ENCODE data around the gene DLGAP1. TPM values are rescaled to one million over a fixed set of nuclear protein-coding genes. Genes with fewer than 3 reads are reported as not detected.

Gene DLGAP1
- total RNA-seq, 4 donors from 2014 or later, result 1.2 to 1.4 (median 1.4) TPM

DNA sequence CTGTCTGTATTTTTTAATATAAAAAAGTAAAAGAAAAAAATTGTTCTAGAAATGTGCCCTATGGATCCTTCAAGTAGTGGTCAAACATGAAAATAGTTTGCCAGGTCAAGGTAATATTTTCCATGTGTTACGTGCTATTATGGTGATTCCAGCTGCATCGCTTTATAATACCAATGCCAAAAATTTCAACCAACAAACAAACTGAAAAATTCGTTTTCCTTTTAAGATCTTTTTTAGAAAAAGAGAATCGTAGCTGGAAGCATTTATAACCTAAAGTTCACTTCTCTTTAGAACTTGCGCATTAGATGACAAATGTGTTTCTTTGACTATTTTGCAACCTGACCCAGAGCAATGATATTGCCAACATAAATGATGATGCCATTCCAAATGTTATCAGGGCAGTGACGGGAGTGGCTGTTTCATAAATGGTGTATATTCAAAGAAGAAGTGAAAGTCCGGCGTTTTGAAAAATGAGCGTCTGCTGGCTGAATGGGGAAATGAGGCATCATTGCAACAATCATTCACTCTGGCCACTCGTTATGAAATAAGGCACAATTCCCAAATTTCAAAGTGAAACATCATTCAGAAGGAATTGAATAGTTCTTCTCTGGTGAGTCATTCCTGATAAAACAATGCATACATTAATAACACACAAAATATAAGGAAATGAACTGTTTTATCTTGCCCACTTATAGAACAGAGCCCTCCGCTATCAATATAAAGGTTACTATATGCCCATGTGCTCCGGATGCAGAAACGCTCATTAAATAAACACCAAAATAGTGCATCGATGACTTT lies 707.7 kb downstream of the DLGAP1 start:
- intact Hi-C loops (cut with DNase I), result no loop called here
- TF ChIP-seq EP300 (IDR thresholded peaks at IDR 0.05) (no peak), POLR2A (IDR thresholded peaks at IDR 0.05; ENCODE audit: low read depth) (no peak), POLR2AphosphoS5 (IDR thresholded peaks at IDR 0.05) (no peak), CTCF (IDR thresholded peaks at IDR 0.05) (no peak)
- DNase-seq (ENCODE audit: extremely low spot score), result no peak
- no peak overlapping the region for H3K27ac ChIP-seq (replicated peaks in 1 of 4)
- H3K9me3 ChIP-seq, result no peaks in the 10 kb centered on the region
- no peak overlapping the region for H3K4me3 ChIP-seq
- no peaks in the 10 kb centered on the region for H3K36me3 ChIP-seq
- WGBS, result 70% methylated on average over 14 of the region's 14 CpGs
- no peaks in the 10 kb centered on the region for H3K27me3 ChIP-seq
- H3K4me1 ChIP-seq, result no peaks in the 10 kb centered on the region

DNA sequence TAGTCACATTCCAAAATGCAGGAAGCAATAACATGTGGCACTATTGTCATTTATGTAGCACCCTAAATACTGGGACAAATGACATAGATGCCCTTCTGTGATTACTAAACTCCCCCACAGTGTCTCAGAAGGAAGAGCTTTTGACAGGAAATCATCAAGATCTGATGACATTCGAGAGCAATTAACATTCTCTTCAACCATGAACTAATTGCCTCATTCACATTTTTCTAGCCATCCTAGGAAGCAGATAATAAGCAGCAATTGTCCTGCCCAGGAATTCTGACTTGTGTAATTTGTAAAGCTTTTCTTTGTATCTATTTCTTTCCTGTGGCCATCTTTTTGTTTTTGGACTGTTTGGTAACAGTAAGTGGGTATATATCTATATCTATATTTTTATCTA lies 712.6 kb downstream of the DLGAP1 start:
- H3K9me3 ChIP-seq, result no peaks in the 10 kb centered on the region
- H3K36me3 ChIP-seq, result no peaks in the 10 kb centered on the region
- no peak overlapping the region for H3K4me3 ChIP-seq
- WGBS, result 68% methylated on average over 1 of the region's 1 CpG
- TF ChIP-seq EP300 (IDR thresholded peaks at IDR 0.05), result no peak
- TF ChIP-seq POLR2AphosphoS5 (IDR thresholded peaks at IDR 0.05), result no peak
- TF ChIP-seq POLR2A (IDR thresholded peaks at IDR 0.05; ENCODE audit: low read depth), result no peak
- no peak overlapping the region for H3K27ac ChIP-seq (replicated peaks in 1 of 4)
- intact Hi-C loops (cut with DNase I), result no loop called here
- no peaks in the 10 kb centered on the region for H3K4me1 ChIP-seq
- H3K27me3 ChIP-seq, result no peaks in the 10 kb centered on the region
- no peak for DNase-seq (ENCODE audit: extremely low spot score)

DNA sequence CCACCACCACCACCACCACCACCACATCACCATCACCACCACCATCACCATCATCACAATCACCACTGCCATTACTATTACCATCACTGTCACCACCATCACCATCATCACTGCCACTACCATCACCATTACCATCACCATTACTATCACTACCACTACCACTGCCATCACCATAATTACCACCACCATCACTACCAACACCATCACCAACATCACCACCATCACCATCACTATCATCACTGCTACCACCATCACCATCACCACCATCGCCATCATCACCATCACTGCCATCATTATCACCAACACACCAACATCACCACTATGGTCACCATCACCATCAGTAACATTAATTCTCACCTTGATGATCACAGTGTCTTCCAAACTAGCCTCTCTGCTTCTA lies 713.8 kb downstream of the DLGAP1 start:
- Histone ChIP-seq H3K36me3 (no peaks in the 10 kb centered on the region), H3K4me3 (no peak overlapping the region), H3K9me3 (no peaks in the 10 kb centered on the region), H3K27me3 (no peaks in the 10 kb centered on the region), H3K4me1 (no peaks in the 10 kb centered on the region), H3K27ac (replicated peaks in 1 of 4) (no peak overlapping the region)
- intact Hi-C loops (cut with DNase I), result no loop called here
- DNase-seq (ENCODE audit: extremely low spot score), result no peak
- 96% methylated on average over 1 of the region's 1 CpG for WGBS
- TF ChIP-seq CTCF (IDR thresholded peaks at IDR 0.05), result no peak
- TF ChIP-seq POLR2A (IDR thresholded peaks at IDR 0.05; ENCODE audit: low read depth), result no peak
- TF ChIP-seq POLR2AphosphoS5 (IDR thresholded peaks at IDR 0.05), result no peak
- no peak for TF ChIP-seq EP300 (IDR thresholded peaks at IDR 0.05)

DNA sequence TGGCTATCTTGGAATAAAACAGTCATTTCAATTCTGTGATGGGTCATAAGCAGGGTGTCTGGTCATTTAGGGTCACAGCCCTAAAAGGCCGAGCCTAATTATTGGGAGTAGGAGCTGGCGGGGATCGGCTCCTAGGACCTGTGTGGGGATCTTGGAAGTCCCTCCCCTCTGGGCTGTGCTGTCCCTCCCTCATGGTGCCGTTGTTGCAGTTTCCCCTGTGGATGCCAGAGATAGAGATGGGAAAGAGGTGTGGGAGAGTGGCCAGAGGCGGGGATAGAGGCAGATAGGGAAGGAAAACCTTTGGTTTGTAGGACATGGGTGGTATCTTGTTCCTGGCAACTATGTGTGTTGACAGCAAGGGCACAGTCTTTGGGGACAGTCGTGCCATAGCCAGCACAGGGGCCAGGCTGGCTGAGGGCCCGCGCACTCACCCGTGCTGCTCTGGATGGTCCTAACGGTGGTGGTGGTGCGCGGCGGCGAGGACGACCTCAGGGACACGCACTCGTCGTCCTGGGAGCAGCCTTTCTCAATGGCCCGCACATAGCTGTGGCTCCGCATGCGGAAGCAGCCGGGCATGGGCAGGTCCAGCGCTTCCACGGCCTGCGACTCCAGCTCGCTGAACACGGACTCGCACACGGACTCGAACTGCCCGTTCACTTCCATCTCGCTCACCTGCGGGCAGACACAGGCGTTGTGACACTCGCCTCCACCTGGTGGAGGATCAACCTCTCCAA lies 726.2 kb downstream of the DLGAP1 start:
- TF ChIP-seq CTCF (IDR thresholded peaks at IDR 0.05) (no peak), EP300 (IDR thresholded peaks at IDR 0.05) (no peak), POLR2A (IDR thresholded peaks at IDR 0.05; ENCODE audit: low read depth) (no peak), POLR2AphosphoS5 (IDR thresholded peaks at IDR 0.05) (no peak)
- intact Hi-C loops (cut with DNase I), result no loop called here
- H3K27me3 ChIP-seq, result no peaks in the 10 kb centered on the region
- DNase-seq (ENCODE audit: extremely low spot score), result no peak
- no peaks in the 10 kb centered on the region for H3K36me3 ChIP-seq
- WGBS, result 95% methylated on average over 22 of the region's 35 CpGs
- H3K27ac ChIP-seq (replicated peaks in 1 of 4), result no peak overlapping the region
- H3K9me3 ChIP-seq, result no peaks in the 10 kb centered on the region
- peaks cover 0 to 3% (median under 1%) of the 10 kb centered on the region in 4 donors for H3K4me1 ChIP-seq
- H3K4me3 ChIP-seq, result no peak overlapping the region

GRCh38 chr18:3727274-3727673 lies 727.8 kb downstream of the DLGAP1 start:
- peaks cover 7 to 19% (median 16%) of the 10 kb centered on the region in 4 donors for H3K4me1 ChIP-seq
- no peaks in the 10 kb centered on the region for H3K27me3 ChIP-seq
- WGBS, result 79% methylated on average over 7 of the region's 7 CpGs
- no peak overlapping the region for H3K4me3 ChIP-seq
- no peak for DNase-seq (ENCODE audit: extremely low spot score)
- no peak overlapping the region for H3K27ac ChIP-seq (replicated peaks in 1 of 4)
- H3K36me3 ChIP-seq, result no peaks in the 10 kb centered on the region
- TF ChIP-seq EP300 (IDR thresholded peaks at IDR 0.05), result no peak
- TF ChIP-seq CTCF (IDR thresholded peaks at IDR 0.05), result no peak
- no peak for TF ChIP-seq POLR2A (IDR thresholded peaks at IDR 0.05; ENCODE audit: low read depth)
- TF ChIP-seq POLR2AphosphoS5 (IDR thresholded peaks at IDR 0.05), result no peak
- intact Hi-C loops (cut with DNase I), result no loop called here
- H3K9me3 ChIP-seq, result no peaks in the 10 kb centered on the region
